GM18870 (cell line): ENCODE results near the gene NUDT16L1.
A peak's percentile ranks its signal among the peaks of the same experiment; 100 is the strongest.
"Not testable (repeated sequence)": the region's sequence is repeated elsewhere in the genome, so short reads cannot be mapped to it uniquely, and the experiment has no call there.

Experiments used
- ATAC-seq: cut with Tn5 transposase; IDR thresholded peaks from one replicate; pipeline ENCODE4 v1.9.1; 2021; ENCODE audit warnings: moderate library complexity; ENCODE audit not compliant: unreplicated experiment

NUDT16L1 gene

GRCh38 chr16:4713663-4714501 is 20.5 kb downstream of the NUDT16L1 start:
- no peak for ATAC-seq

GRCh38 chr16:4714996-4715395 is 21.6 kb downstream of the NUDT16L1 start:
- no peak for ATAC-seq

GRCh38 chr16:4718466-4718865 is 25.1 kb downstream of the NUDT16L1 start:
- ATAC-seq, result no peak

- no peak for ATAC-seq
These were observed 29.9 kb downstream of the NUDT16L1 start for GRCh38 chr16:4723071-4723767.

- ATAC-seq, result no peak
These were observed 31.4 kb downstream of the NUDT16L1 start for GRCh38 chr16:4724661-4725270.

GRCh38 chr16:4726616-4727015 is 33.3 kb downstream of the NUDT16L1 start:
- no peak for ATAC-seq

GRCh38 chr16:4728676-4729075 is 35.3 kb downstream of the NUDT16L1 start:
- no peak for ATAC-seq

- no peak for ATAC-seq
These were observed 36.5 kb downstream of the NUDT16L1 start for GRCh38 chr16:4729876-4730275.

GRCh38 chr16:4733211-4733742 is 39.9 kb downstream of the NUDT16L1 start:
- ATAC-seq, result no peak

- ATAC-seq, result peak; percentile 20
These were observed 40.3 kb downstream of the NUDT16L1 start for GRCh38 chr16:4733747-4734062.

GRCh38 chr16:4734063-4734729 is 40.8 kb downstream of the NUDT16L1 start, which contains the start of the genes ANKS3 and DNAAF8:
Gene ANKS3 (minus strand): TSS chr16:4734271. CDS start chr16:4730149, 4,122 bp downstream.
Gene DNAAF8 (plus strand): TSS chr16:4734537. CDS start chr16:4736515, 1,978 bp downstream.
- ATAC-seq, result peak; percentile 67

- peak; percentile 25 for ATAC-seq
These were observed 41.6 kb downstream of the NUDT16L1 start for GRCh38 chr16:4734730-4735535.

- ATAC-seq, result no peak
These were observed 43.2 kb downstream of the NUDT16L1 start for GRCh38 chr16:4736546-4736945.

GRCh38 chr16:4737545-4737944 is 44.2 kb downstream of the NUDT16L1 start:
- ATAC-seq, result no peak

GRCh38 chr16:4738370-4738769 is 45.0 kb downstream of the NUDT16L1 start:
- ATAC-seq, result not testable (repeated sequence)

- ATAC-seq, result no peak
These were observed 50.0 kb downstream of the NUDT16L1 start for GRCh38 chr16:4743226-4743878.

- ATAC-seq, result no peak
These were observed 51.4 kb downstream of the NUDT16L1 start for GRCh38 chr16:4744555-4745273.

GRCh38 chr16:4745274-4745569 is 51.9 kb downstream of the NUDT16L1 start:
- ATAC-seq, result no peak
